Fibroblast of pulmonary artery (primary cell): ENCODE measurements around the gene KCNQ1.

Experiments
- DNase-seq: peaks from one replicate; pipeline ENCODE4 v3.0.0-alpha.2; 2010; ENCODE audit warnings: low read depth
- H3K4me3 ChIP-seq: replicated peaks from 2 replicates; pipeline ENCODE4 v1.5.1; 2011; ENCODE audit warnings: low read depth, mild to moderate bottlenecking, control low read depth, low read length, moderate library complexity
- TF ChIP-seq, protein P1 (sequence below): IDR thresholded peaks from 2 replicates; pipeline ENCODE4 v1.5.1; 2011; ENCODE audit warnings: mild to moderate bottlenecking, control low read depth, low read length, inconsistent platforms; ENCODE audit errors: missing control alignments

KCNQ1 gene

DNA sequence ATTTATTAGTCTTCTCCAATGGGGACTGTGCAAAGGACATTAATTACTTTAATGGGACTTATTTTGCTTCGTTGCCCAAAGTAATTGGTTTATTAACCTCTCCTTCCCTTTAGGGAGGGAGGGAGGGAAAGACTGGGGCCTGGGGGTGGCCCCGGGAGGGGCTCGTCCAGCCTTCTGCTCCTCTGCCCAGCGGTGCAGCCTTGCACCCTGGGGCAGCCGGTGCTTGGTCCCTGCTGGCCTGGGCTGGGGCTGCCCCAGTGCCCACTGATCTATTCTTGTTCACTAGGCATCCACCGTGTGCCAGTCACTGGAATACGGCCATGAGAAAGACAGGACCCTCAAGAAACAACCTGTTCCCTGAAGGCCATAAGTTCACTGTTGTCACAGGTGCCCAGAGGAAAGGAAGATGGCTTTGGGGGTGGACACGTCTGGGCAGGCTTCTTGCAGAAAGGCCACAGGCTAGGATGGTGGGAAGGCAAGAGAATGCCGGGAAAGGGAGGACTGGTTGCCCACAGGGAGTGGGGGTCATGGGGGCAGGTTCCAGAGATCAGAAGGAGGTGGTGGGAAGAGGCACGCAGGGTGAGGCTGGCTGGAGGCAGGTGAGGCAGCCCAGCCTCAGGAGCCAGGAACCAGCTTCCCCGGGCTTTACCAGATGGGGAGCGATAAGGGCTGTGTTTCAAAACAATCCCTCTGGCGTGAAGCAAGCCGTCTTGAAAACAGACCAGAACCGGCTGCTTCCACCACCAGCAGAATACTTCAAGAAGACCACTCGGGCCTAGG lies 302.6 kb downstream of the KCNQ1 start:
- TF ChIP-seq, protein P1, sequence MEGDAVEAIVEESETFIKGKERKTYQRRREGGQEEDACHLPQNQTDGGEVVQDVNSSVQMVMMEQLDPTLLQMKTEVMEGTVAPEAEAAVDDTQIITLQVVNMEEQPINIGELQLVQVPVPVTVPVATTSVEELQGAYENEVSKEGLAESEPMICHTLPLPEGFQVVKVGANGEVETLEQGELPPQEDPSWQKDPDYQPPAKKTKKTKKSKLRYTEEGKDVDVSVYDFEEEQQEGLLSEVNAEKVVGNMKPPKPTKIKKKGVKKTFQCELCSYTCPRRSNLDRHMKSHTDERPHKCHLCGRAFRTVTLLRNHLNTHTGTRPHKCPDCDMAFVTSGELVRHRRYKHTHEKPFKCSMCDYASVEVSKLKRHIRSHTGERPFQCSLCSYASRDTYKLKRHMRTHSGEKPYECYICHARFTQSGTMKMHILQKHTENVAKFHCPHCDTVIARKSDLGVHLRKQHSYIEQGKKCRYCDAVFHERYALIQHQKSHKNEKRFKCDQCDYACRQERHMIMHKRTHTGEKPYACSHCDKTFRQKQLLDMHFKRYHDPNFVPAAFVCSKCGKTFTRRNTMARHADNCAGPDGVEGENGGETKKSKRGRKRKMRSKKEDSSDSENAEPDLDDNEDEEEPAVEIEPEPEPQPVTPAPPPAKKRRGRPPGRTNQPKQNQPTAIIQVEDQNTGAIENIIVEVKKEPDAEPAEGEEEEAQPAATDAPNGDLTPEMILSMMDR: no peak
- no peak for DNase-seq
- no peak overlapping the region for H3K4me3 ChIP-seq

DNA sequence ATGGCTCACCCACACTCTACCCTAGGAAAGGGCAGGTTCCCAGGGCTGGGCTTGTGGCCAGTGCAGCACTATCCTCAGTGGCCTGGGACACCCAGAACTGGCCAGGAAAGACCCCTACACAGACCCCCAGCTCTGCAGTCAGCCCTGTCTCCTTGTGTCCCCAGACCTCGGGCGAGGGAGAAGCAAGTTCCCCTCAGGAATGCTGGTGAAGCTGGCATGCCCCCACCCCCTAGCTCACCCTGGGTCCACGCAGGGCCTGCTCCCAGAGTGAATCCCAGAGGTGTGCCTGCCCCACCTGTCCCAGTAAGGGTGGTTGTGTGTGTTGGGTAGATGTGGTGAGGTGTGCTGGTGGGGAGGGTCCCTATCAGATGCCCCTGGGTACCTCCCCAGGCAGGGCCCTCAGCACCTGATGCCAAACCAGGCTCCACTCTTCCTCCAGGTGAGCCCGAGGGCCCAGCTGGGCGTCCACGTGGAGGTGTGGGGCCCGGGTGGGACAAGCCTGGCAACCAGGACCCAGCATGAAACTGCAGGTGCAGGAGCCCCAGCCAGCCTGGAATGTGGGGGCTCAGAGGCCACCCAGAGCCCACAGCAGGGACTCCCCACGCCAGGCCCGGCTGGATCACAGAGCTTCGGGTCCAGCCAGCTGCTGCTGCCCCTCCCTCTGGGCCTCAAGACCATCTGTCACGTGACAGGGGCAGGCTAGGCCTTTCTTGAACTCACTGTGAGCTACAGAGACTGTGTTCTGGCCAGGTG lies 303.4 kb downstream of the KCNQ1 start:
- H3K4me3 ChIP-seq: no peak overlapping the region
- no peak for DNase-seq
- TF ChIP-seq, protein P1: no peak

DNA sequence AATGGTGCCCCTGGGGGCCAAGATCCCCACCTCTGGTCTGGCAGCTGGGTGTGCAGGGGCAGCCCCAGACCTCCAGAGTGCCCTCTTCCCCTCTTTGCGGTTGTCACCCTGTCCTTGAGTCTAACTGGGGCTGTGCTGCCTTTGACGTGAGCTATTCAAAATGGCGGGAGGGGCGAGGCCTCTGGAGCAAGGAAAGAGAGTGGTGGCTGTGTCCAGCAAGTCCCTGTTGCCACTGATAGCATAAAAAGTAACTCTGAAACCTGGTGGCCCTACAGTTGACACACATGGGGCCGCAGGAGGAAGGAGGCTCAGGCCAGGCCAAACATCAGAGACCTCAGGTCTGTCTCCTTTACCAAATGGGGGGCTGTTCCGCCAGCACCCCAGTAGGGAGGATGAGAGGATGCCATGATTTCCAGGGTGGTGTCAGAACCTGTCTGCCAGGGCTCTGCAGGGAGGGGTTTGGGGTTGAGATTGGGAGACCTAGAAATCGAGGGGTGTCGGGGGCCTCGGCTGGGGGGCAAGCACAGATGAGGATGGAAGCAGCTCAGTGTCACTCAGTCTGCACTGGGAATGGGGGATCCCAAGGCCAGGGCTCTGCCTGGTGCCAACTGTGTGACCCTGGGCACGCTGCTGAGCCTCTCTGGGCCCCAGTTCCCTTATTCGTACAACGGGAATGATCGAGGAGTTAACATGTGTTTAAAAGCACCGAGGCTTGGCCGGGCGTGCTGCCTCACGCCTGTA lies 304.2 kb downstream of the KCNQ1 start:
- TF ChIP-seq, protein P1: no peak
- no peak overlapping the region for H3K4me3 ChIP-seq
- no peak for DNase-seq

DNA sequence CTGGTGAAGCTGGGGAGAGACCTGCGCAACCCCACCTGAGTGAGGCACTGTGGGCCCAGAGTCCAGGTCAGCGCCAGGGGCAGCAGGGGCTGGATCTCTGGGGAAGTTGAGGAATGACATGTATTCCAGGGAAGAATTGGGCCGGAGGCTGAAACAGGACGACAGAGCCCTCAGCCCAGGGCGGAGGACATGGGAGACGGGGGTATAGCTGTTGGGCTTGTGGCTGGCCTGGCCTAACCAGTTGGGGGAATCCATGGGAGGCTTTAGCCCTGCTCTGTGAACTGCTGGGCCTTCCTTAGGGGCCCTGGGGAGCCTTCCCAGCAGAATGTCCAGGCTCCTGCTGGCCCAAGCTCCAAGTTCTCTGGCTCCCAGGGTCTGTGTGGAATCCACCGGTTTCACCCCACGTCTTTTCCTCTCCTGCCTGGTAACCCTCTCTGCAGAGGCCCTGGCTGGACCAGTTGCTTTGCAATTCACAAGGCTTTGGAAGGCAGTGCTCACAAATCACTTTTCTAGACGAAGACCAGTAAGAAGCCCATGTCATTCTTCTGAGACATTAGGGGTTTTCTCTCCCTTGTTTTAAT lies 305.4 kb downstream of the KCNQ1 start:
- DNase-seq: no peak
- TF ChIP-seq, protein P1: no peak
- H3K4me3 ChIP-seq: no peak overlapping the region

DNA sequence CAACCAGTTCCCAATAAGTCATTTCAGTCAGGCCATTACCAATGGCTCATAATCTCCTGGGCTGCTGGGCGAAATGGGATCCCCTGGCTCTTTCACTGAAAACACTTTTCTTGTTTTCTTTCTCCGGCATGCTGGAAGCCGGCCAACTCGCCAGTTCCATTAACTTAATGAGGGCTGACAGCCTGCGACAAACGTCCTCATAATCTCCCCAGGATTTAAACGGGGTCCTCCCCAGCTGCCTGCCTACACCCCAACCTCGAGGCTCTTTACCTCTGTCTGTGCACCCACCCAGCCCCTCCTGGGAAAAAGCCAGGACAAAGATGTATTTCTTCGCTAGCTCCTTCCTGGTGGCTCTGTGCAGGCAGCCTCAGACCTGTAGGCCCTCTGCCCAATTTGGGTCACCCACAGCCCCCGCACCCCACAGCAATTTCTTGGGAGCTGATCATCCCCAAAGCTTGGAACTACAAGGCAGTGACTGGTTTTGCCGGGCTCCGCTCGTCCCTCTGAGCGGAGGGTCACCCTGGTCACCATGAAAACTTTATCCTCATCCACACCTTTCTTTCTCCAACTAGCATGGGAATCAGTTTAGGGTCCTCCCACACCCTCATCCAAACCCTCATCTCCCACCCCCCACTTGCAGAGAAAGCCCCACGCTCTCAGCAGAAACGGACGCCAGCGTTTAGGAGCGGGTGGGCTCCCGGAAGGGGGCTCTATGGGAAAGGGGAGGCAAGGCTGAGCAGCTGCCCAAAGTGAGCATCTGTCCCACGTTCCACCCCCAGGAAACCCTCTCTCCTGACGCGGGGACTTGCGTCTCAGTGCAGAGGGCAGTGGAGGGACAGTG lies 306.1 kb downstream of the KCNQ1 start:
- TF ChIP-seq, protein P1: no peak
- DNase-seq: no peak
- H3K4me3 ChIP-seq: no peak overlapping the region
